Measurements from ENCODE around the gene TM4SF4. TPM values are rescaled to one million over a fixed set of nuclear protein-coding genes. Genes with fewer than 3 reads are reported as not detected.

TM4SF4 gene
- total and polyA plus RNA-seq, 7 donors = 0.07 to 0.66 (median 0.13) TPM; not detected in 4

GRCh38 chr3:149495581-149496125 lies 21.2 kb downstream of the TM4SF4 start:
- WGBS, 3 donors = 72 to 92% (median 73%) methylated on average over 6 of the region's 6 CpGs

GRCh38 chr3:149496891-149497290 lies 22.4 kb downstream of the TM4SF4 start:
- Histone ChIP-seq H3K27me3 (ENCODE audit: insufficient read depth in 3 of 3, low read length in 2 of 3) (no peaks in the 10 kb centered on the region), H3K36me3 (ENCODE audit: insufficient read depth in 1 of 2, low read depth in 1 of 2) (no peaks in the 10 kb centered on the region), H3K4me3 (no peak overlapping the region), H3K9me3 (no peaks in the 10 kb centered on the region), H3K27ac (no peak overlapping the region), H3K4me1 (no peaks in the 10 kb centered on the region)
- TF ChIP-seq CTCF (IDR thresholded peaks at IDR 0.05) = no peak
- intact Hi-C loops (cut with DNase I) = loop anchor here in 1 of 2 donors (5.0 kb wide), 1 partner anchor 275 kb away; no protein-coding TSS in a partner anchor
- DNase-seq (no peak), ATAC-seq (no peak)
- WGBS, 3 donors = 94 to 97% (median 94%) methylated on average over 4 of the region's 4 CpGs

More at GRCh38 chr3:149495581-149496125, 21.2 kb downstream of the TM4SF4 start:
- no peak for TF ChIP-seq CTCF (IDR thresholded peaks at IDR 0.05)
- Histone ChIP-seq H3K4me3 (no peak overlapping the region), H3K4me1 (no peaks in the 10 kb centered on the region), H3K27ac (no peak overlapping the region), H3K9me3 (peaks cover 1% of the 10 kb centered on the region), H3K36me3 (ENCODE audit: insufficient read depth in 1 of 2, low read depth in 1 of 2) (no peaks in the 10 kb centered on the region), H3K27me3 (ENCODE audit: insufficient read depth in 3 of 3, low read length in 2 of 3) (no peaks in the 10 kb centered on the region)
- intact Hi-C loops (cut with DNase I) = loop anchor here in 1 of 2 donors (5.0 kb wide), 1 partner anchor 277 kb away; no protein-coding TSS in a partner anchor
- DNase-seq (no peak), ATAC-seq (peak in 3 of 4 donors; percentile 31 to 62 (median 34))

- H3K9me3 ChIP-seq = no peaks in the 10 kb centered on the region
- H3K36me3 ChIP-seq (ENCODE audit: insufficient read depth in 1 of 2, low read depth in 1 of 2) = no peaks in the 10 kb centered on the region
- H3K4me3 ChIP-seq = no peak overlapping the region
- no peak overlapping the region for H3K27ac ChIP-seq
- no peaks in the 10 kb centered on the region for H3K27me3 ChIP-seq (ENCODE audit: insufficient read depth in 3 of 3, low read length in 2 of 3)
- ATAC-seq (no peak), DNase-seq (no peak)
- no peak for TF ChIP-seq CTCF (IDR thresholded peaks at IDR 0.05)
- WGBS, 3 donors = 60 to 75% (median 63%) methylated on average over 4 of the region's 4 CpGs
- H3K4me1 ChIP-seq = no peaks in the 10 kb centered on the region
- intact Hi-C loops (cut with DNase I) = loop anchor here in 1 of 2 donors (5.0 kb wide), 1 partner anchor 274 kb away; no protein-coding TSS in a partner anchor
Measured at GRCh38 chr3:149497966-149498670, 23.6 kb downstream of the TM4SF4 start.

- H3K27ac ChIP-seq = peak overlapping the region; percentile 52
- intact Hi-C loops (cut with DNase I) = no loop called here
- peak in 3 of 4 donors; percentile 44 to 93 (median 77) for ATAC-seq
Measured at GRCh38 chr3:149501524-149501923, 27.0 kb downstream of the TM4SF4 start.

More at GRCh38 chr3:149501524-149501923, 27.0 kb downstream of the TM4SF4 start:
- Histone ChIP-seq H3K36me3 (ENCODE audit: insufficient read depth in 1 of 2, low read depth in 1 of 2) (no peaks in the 10 kb centered on the region), H3K4me1 (peaks cover 1% of the 10 kb centered on the region), H3K4me3 (no peak overlapping the region), H3K27me3 (ENCODE audit: insufficient read depth in 3 of 3, low read length in 2 of 3) (no peaks in the 10 kb centered on the region), H3K9me3 (no peaks in the 10 kb centered on the region)
- WGBS, 3 donors = 87 to 90% (median 89%) methylated on average over 1 of the region's 1 CpG
- no peak for TF ChIP-seq CTCF (IDR thresholded peaks at IDR 0.05)
- DNase-seq = no peak
